HEK293 (cell line): ENCODE results near the gene NCOR1.

Experiments used
- CTCF ChIA-PET: fragments of 350-600 bp; formaldehyde crosslinking; extraction: SDS; loops from one replicate; lab custom pipeline; 2021; ENCODE audit warnings: antibody characterized with exemption; lab: Yijun Ruan, JAX
- POLR2A ChIA-PET: fragments of 300-600 bp; formaldehyde crosslinking; extraction: SDS; loops from one replicate; lab custom pipeline; 2020; ENCODE audit warnings: antibody characterized with exemption, inconsistent platforms; lab: Yijun Ruan, JAX
- H3K27ac ChIP-seq: fragments of 200-500 bp; sonication (Bioruptor generic); 2 replicates; pipeline ENCODE4 v1.5.1; 2014; ENCODE audit warnings: low read depth, low read length, control low read depth, inconsistent platforms; ENCODE audit errors: extremely low read depth
- H3K36me3 ChIP-seq, 2 experiments: fragments of 200-500 bp in 1 of 2; sonication (Bioruptor generic) in 1 of 2; 1 replicate in 1 of 2; 2 replicates in 1 of 2; pipeline ENCODE4 v1.5.1; 2014 to 2017; ENCODE audit warnings: inconsistent platforms in 2 of 2, low read length in 2 of 2; ENCODE audit not compliant: control insufficient read depth in 2 of 2, insufficient read depth in 1 of 2
- H3K4me1 ChIP-seq: fragments of 200-500 bp; sonication (Bioruptor generic); 2 replicates; pipeline ENCODE4 v1.5.1; 2014; ENCODE audit warnings: mild to moderate bottlenecking, low read length, inconsistent platforms; ENCODE audit not compliant: control insufficient read depth, insufficient read depth
- H3K4me3 ChIP-seq: 2 replicates; pipeline ENCODE4 v1.5.1; 2011; ENCODE audit warnings: low read depth, mild to moderate bottlenecking, control low read depth, low read length, moderate library complexity
- H3K9me3 ChIP-seq: fragments of 200-500 bp; sonication (Bioruptor generic); 2 replicates; pipeline ENCODE4 v1.5.1; 2014; ENCODE audit warnings: low read depth, low read length, inconsistent platforms; ENCODE audit not compliant: control insufficient read depth, insufficient read depth
- HOXD13 ChIP-seq: sonication (generic); formaldehyde crosslinking; IDR thresholded peaks from 2 replicates; pipeline ENCODE4 v1.8.0; 2022; ENCODE audit warnings: missing genetic modification reagents, borderline replicate concordance
- KLF1 ChIP-seq: fragments of 450-650 bp; formaldehyde crosslinking; IDR thresholded peaks from 2 replicates; pipeline ENCODE4 v1.5.1; 2016; ENCODE audit warnings: missing biosample characterization, missing genetic modification characterization
- KLF17 ChIP-seq: fragments of 450-650 bp; formaldehyde crosslinking; IDR thresholded peaks from 2 replicates; pipeline ENCODE4 v1.5.1; 2016; ENCODE audit warnings: missing biosample characterization, missing genetic modification characterization
- KLF8 ChIP-seq: fragments of 450-650 bp; formaldehyde crosslinking; IDR thresholded peaks from 2 replicates; pipeline ENCODE4 v1.5.1; 2016; ENCODE audit warnings: missing biosample characterization, missing genetic modification characterization
- TSHZ1 ChIP-seq: fragments of 450-650 bp; formaldehyde crosslinking; IDR thresholded peaks from 2 replicates; pipeline ENCODE4 v1.5.1; 2016; ENCODE audit warnings: missing biosample characterization, missing genetic modification characterization, borderline replicate concordance
- ZNF324 ChIP-seq: fragments of 450-650 bp; formaldehyde crosslinking; IDR thresholded peaks from 2 replicates; pipeline ENCODE4 v1.5.1; 2016; ENCODE audit warnings: missing biosample characterization, missing genetic modification characterization
- ZNF341 ChIP-seq: fragments of 450-650 bp; formaldehyde crosslinking; IDR thresholded peaks from 2 replicates; pipeline ENCODE4; 2016; ENCODE audit warnings: low read depth, missing biosample characterization, missing genetic modification characterization
- ZNF366 ChIP-seq: fragments of 450-650 bp; formaldehyde crosslinking; conservative IDR thresholded peaks from 2 replicates; pipeline ENCODE4 v1.5.1; 2016; ENCODE audit warnings: missing biosample characterization, missing genetic modification characterization
- ZNF423 ChIP-seq: fragments of 450-650 bp; formaldehyde crosslinking; IDR thresholded peaks from 2 replicates; pipeline ENCODE4 v1.5.1; 2016; ENCODE audit warnings: missing biosample characterization, missing genetic modification characterization
- ZNF501 ChIP-seq: fragments of 450-650 bp; formaldehyde crosslinking; IDR thresholded peaks from 2 replicates; pipeline ENCODE4 v1.5.1; 2016; ENCODE audit warnings: missing biosample characterization, missing genetic modification characterization
- ZNF518A ChIP-seq: fragments of 450-650 bp; formaldehyde crosslinking; conservative IDR thresholded peaks from 2 replicates; pipeline ENCODE4 v1.5.1; 2016; ENCODE audit warnings: low read depth, missing biosample characterization, missing genetic modification characterization
- ZNF549 ChIP-seq: fragments of 450-650 bp; IDR thresholded peaks from 2 replicates; pipeline ENCODE4 v1.5.1; 2018; ENCODE audit warnings: missing biosample characterization, missing genetic modification characterization, mild to moderate bottlenecking, inconsistent platforms, moderate library complexity
- ZNF623 ChIP-seq: fragments of 450-650 bp; formaldehyde crosslinking; IDR thresholded peaks from 2 replicates; pipeline ENCODE4 v1.5.1; 2016; ENCODE audit warnings: missing biosample characterization, missing genetic modification characterization
- ZNF629 ChIP-seq: fragments of 450-650 bp; formaldehyde crosslinking; IDR thresholded peaks from 2 replicates; pipeline ENCODE4 v1.5.1; 2017; ENCODE audit warnings: missing biosample characterization, missing genetic modification characterization
- ZNF701 ChIP-seq: fragments of 450-650 bp; formaldehyde crosslinking; IDR thresholded peaks from 2 replicates; pipeline ENCODE4 v1.5.1; 2016; ENCODE audit warnings: missing biosample characterization, missing genetic modification characterization
- ZNF776 ChIP-seq: fragments of 450-650 bp; formaldehyde crosslinking; IDR thresholded peaks from 2 replicates; pipeline ENCODE4 v1.5.0; 2017; ENCODE audit warnings: missing biosample characterization, missing genetic modification characterization, borderline replicate concordance
- ZSCAN18 ChIP-seq: fragments of 450-650 bp; formaldehyde crosslinking; IDR thresholded peaks from 2 replicates; pipeline ENCODE4 v1.5.1; 2016; ENCODE audit warnings: missing biosample characterization, missing genetic modification characterization

Gene NCOR1

GRCh38 chr17:16108871-16109270 lies 106.5 kb downstream of the NCOR1 start (continued):
- no peak for TF ChIP-seq ZNF518A (tag by site-specific recombination)

- Histone ChIP-seq H3K4me1 (no peaks in the 10 kb centered on the region), H3K27ac (no peak overlapping the region), H3K9me3 (no peaks in the 10 kb centered on the region), H3K4me3 (no peak overlapping the region), H3K36me3 (peaks cover 26 to 37% of the 10 kb centered on the region in 2 experiments)
- ChIA-PET POLR2A (interaction anchor here (0.5 kb wide), 1 partner anchor 25 kb away, joined by 3 read pairs; no protein-coding TSS in a partner anchor), CTCF (no interaction called here)
- TF ChIP-seq KLF1: no peak
These were observed 106.9 kb downstream of the NCOR1 start for GRCh38 chr17:16108386-16108785.

- Histone ChIP-seq H3K36me3 (peaks cover 20 to 35% of the 10 kb centered on the region in 2 experiments), H3K27ac (no peak overlapping the region), H3K4me1 (no peaks in the 10 kb centered on the region), H3K4me3 (no peak overlapping the region), H3K9me3 (no peaks in the 10 kb centered on the region)
- no peak for TF ChIP-seq ZNF776
- no peak for TF ChIP-seq ZNF501 (tag by site-specific recombination)
- TF ChIP-seq KLF17 (tag by site-specific recombination): 0 out of 2 replicates have a peak, but pooled peaks have one; percentile 35
- TF ChIP-seq ZNF341 (tag by site-specific recombination): no peak
- no peak for TF ChIP-seq ZNF324 (tag by site-specific recombination)
- CTCF ChIA-PET: interaction anchor here (0.6 to 0.8 kb wide), 2 partner anchors 26 to 414 kb away, joined by 3 to 4 read pairs; no protein-coding TSS in a partner anchor
- POLR2A ChIA-PET: interaction anchor here (0.6 kb wide), 1 partner anchor 49 kb away, joined by 3 read pairs; no protein-coding TSS in a partner anchor
These were observed 108.1 kb downstream of the NCOR1 start for GRCh38 chr17:16107165-16107770.

- Histone ChIP-seq H3K4me1 (no peaks in the 10 kb centered on the region), H3K9me3 (no peaks in the 10 kb centered on the region), H3K36me3 (peaks cover 28 to 41% of the 10 kb centered on the region in 2 experiments), H3K27ac (no peak overlapping the region), H3K4me3 (no peak overlapping the region)
- ChIA-PET CTCF (interaction anchor here (0.6 to 0.8 kb wide), 2 partner anchors 234 to 415 kb away, joined by 3 to 4 read pairs; no protein-coding TSS in a partner anchor), POLR2A (no interaction called here)
- TF ChIP-seq ZNF623 (no peak), ZSCAN18 (tag by site-specific recombination) (no peak), ZNF629 (peak; percentile 58), HOXD13 (CRISPR knock-in tag) (no peak), TSHZ1 (tag by site-specific recombination) (no peak), KLF8 (tag by site-specific recombination) (no peak), ZNF549 (tag by site-specific recombination) (no peak), ZNF701 (tag by site-specific recombination) (no peak), ZNF423 (tag by site-specific recombination) (no peak), ZNF366 (tag by site-specific recombination) (peak; percentile 51)
These were observed 109.0 kb downstream of the NCOR1 start for GRCh38 chr17:16106161-16106891.
